ENCODE data around the gene PCDHA6. TPM values are rescaled to one million over a fixed set of nuclear protein-coding genes. Genes with fewer than 3 reads are reported as not detected.
"Not testable (repeated sequence)": the region's sequence is repeated elsewhere in the genome, so short reads cannot be mapped to it uniquely, and the experiment has no call there.

PCDHA6 gene
- total RNA-seq, 1 donor from 2014 or later = 1.2 TPM

- Histone ChIP-seq H3K4me1 (no peaks in the 10 kb centered on the region), H3K36me3 (no peaks in the 10 kb centered on the region), H3K4me3 (no peak overlapping the region), H3K9me3 (no peaks in the 10 kb centered on the region), H3K27ac (no peak overlapping the region), H3K27me3 (no peaks in the 10 kb centered on the region)
- TF ChIP-seq, protein P1, sequence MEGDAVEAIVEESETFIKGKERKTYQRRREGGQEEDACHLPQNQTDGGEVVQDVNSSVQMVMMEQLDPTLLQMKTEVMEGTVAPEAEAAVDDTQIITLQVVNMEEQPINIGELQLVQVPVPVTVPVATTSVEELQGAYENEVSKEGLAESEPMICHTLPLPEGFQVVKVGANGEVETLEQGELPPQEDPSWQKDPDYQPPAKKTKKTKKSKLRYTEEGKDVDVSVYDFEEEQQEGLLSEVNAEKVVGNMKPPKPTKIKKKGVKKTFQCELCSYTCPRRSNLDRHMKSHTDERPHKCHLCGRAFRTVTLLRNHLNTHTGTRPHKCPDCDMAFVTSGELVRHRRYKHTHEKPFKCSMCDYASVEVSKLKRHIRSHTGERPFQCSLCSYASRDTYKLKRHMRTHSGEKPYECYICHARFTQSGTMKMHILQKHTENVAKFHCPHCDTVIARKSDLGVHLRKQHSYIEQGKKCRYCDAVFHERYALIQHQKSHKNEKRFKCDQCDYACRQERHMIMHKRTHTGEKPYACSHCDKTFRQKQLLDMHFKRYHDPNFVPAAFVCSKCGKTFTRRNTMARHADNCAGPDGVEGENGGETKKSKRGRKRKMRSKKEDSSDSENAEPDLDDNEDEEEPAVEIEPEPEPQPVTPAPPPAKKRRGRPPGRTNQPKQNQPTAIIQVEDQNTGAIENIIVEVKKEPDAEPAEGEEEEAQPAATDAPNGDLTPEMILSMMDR (IDR thresholded peaks at IDR 0.05) = no peak
- no peak for TF ChIP-seq POLR2AphosphoS5 (IDR thresholded peaks at IDR 0.05; ENCODE audit: insufficient read depth in 1 of 2, low read depth in 1 of 2)
- TF ChIP-seq POLR2A (IDR thresholded peaks at IDR 0.05) = no peak
- DNase-seq (ENCODE audit: extremely low spot score in 2 of 2) = no peak
- intact Hi-C loops (cut with DNase I) = no loop called here
These were observed 18.9 kb upstream of the PCDHA6 start for GRCh38 chr5:140808889-140809291.

DNA sequence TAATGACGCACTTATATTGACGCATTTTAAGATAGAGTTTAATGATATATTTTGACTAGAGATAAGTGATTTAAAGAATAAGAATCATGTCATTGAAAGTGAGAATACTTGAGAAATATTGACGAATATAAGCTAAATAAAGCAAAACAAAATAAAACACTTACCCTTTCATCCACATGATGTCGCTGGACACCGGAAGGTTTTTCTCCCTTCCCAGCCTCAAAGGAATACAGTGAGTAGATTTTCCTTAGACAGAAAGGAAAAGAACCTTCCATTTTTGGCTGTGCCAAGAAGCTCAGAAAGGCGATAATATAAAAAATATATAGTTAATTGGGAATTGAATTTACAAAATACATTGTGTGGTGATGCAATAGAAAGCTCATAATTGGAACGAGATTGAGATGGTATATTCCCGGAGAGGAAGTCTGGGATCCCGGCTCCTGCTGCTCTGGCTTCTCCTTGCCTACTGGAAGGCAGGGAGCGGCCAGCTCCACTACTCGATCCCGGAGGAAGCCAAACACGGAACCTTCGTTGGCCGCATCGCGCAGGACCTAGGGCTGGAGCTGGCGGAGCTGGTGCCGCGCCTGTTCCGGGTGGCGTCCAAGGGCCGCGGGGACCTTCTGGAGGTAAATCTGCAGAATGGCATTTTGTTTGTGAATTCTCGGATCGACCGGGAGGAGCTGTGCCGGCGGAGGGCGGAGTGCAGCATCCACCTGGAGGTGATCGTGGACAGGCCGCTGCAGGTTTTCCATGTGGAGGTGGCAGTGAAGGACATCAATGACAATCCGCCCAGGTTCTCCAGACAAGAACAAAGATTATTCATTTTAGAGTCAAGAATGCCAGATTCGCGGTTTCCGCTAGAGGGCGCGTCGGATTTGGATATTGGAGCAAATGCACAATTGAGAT, 6.1 kb upstream of the PCDHA6 start, which contains the start of gene PCDHA5:
PCDHA5 (plus strand) TSS at position 239 of the 906 bp plus-strand sequence.
- H3K27me3 ChIP-seq = no peaks in the 10 kb centered on the region
- intact Hi-C loops (cut with DNase I) = no loop called here

DNA sequence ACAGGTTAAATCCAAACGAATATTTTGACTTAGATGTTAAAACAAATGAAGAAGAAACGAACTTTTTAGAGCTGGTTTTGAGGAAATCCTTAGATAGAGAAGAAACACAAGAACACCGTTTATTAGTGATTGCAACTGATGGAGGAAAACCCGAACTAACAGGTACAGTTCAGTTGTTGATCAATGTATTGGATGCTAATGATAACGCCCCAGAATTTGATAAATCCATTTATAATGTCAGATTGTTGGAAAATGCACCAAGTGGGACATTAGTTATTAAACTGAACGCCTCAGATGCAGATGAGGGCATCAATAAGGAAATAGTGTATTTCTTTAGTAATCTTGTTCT, 5.5 kb upstream of the PCDHA6 start:
- Histone ChIP-seq H3K27me3 (no peaks in the 10 kb centered on the region), H3K27ac (no peak overlapping the region), H3K4me3 (no peak overlapping the region), H3K36me3 (no peaks in the 10 kb centered on the region), H3K4me1 (no peaks in the 10 kb centered on the region), H3K9me3 (peaks cover 3% of the 10 kb centered on the region)
- intact Hi-C loops (cut with DNase I) = no loop called here
- TF ChIP-seq, protein P1 (IDR thresholded peaks at IDR 0.05) = no peak
- TF ChIP-seq POLR2AphosphoS5 (IDR thresholded peaks at IDR 0.05; ENCODE audit: insufficient read depth in 1 of 2, low read depth in 1 of 2) (no peak), POLR2A (IDR thresholded peaks at IDR 0.05) (no peak)
- DNase-seq (ENCODE audit: extremely low spot score in 2 of 2) = no peak

More for the DNA sequence above, 6.1 kb upstream of the PCDHA6 start, which contains the start of gene PCDHA5:
- Histone ChIP-seq H3K4me3 (no peak within 1 kb of the TSS), H3K36me3 (no peaks in the 10 kb centered on the region), H3K27ac (no peak within 1 kb of the TSS), H3K4me1 (no peaks in the 10 kb centered on the region), H3K9me3 (peaks cover 3% of the 10 kb centered on the region)
- no peak for DNase-seq (ENCODE audit: extremely low spot score in 2 of 2)
- TF ChIP-seq, protein P1 (IDR thresholded peaks at IDR 0.05) = no peak
- TF ChIP-seq POLR2AphosphoS5 (IDR thresholded peaks at IDR 0.05; ENCODE audit: insufficient read depth in 1 of 2, low read depth in 1 of 2) (no peak), POLR2A (IDR thresholded peaks at IDR 0.05) (no peak)

DNA sequence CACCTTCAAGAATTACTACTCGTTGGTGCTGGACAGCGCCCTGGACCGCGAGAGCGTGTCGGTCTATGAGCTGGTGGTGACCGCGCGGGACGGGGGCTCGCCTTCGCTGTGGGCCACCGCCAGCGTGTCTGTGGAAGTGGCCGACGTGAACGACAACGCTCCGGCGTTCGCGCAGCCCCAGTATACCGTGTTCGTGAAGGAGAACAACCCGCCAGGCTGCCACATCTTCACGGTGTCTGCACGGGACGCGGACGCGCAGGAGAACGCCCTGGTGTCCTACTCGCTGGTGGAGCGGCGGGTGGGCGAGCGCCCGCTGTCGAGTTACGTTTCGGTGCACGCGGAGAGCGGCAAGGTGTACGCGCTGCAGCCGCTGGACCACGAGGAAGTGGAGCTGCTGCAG, 4.8 kb upstream of the PCDHA6 start:
- H3K4me3 ChIP-seq; H3K27ac ChIP-seq; H3K36me3 ChIP-seq; DNase-seq (ENCODE audit: extremely low spot score in 2 of 2); H3K9me3 ChIP-seq; intact Hi-C loops (cut with DNase I); H3K4me1 ChIP-seq; H3K27me3 ChIP-seq: not testable (repeated sequence)

DNA sequence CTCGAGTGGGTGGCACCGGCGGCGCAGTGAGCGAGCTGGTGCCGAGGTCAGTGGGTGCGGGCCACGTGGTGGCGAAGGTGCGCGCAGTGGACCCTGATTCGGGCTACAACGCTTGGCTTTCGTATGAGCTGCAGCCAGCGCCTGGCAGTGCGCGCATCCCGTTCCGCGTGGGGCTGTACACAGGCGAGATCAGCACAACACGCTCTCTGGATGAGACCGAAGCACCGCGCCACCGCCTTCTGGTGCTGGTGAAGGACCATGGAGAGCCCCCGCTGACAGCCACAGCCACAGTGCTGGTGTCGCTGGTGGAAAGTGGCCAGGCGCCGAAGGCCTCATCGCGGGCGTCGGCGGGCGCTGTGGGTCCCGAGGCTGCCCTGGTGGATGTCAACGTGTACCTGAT, 4.3 kb upstream of the PCDHA6 start:
- Histone ChIP-seq H3K27me3 (no peaks in the 10 kb centered on the region), H3K36me3 (no peaks in the 10 kb centered on the region), H3K4me1 (no peaks in the 10 kb centered on the region), H3K9me3 (peaks cover 3% of the 10 kb centered on the region), H3K27ac (no peak overlapping the region), H3K4me3 (no peak overlapping the region)
- intact Hi-C loops (cut with DNase I) = no loop called here
- DNase-seq (ENCODE audit: extremely low spot score in 2 of 2) = no peak
- TF ChIP-seq POLR2AphosphoS5 (IDR thresholded peaks at IDR 0.05; ENCODE audit: insufficient read depth in 1 of 2, low read depth in 1 of 2) = no peak
- TF ChIP-seq, protein P1 (IDR thresholded peaks at IDR 0.05) = no peak
